Measurements from ENCODE around the gene TRAIP.
A peak's percentile ranks its signal among the peaks of the same experiment; 100 is the strongest.
"Not testable (repeated sequence)": the region's sequence is repeated elsewhere in the genome, so short reads cannot be mapped to it uniquely, and the experiment has no call there.

Gene TRAIP

GRCh38 chr3:49856181-49857005, at the start of gene TRAIP:
TSS of gene TRAIP (minus strand) at chr3:49856564. CDS start at chr3:49856453, 111 bp downstream.
- DNase-seq, result peak; percentile 88 to 95 (median 95)

GRCh38 chr3:49904448-49904847, 48.1 kb upstream of the TRAIP start:
- not testable (repeated sequence) for DNase-seq

- peak in 2 of 3 experiments; percentile 1 to 88 for DNase-seq
These were observed 47.4 kb upstream of the TRAIP start, which contains the start of gene MST1R for GRCh38 chr3:49903451-49904424. TSS of gene MST1R (minus strand) at chr3:49903873. CDS start at chr3:49903609, 264 bp downstream.

GRCh38 chr3:49902511-49903345, 46.4 kb upstream of the TRAIP start:
- no peak for DNase-seq

- DNase-seq, result no peak
These were observed 45.3 kb upstream of the TRAIP start for GRCh38 chr3:49901366-49902339.

GRCh38 chr3:49900491-49901153, 44.3 kb upstream of the TRAIP start:
- DNase-seq, result no peak

- peak in 1 of 3 experiments; percentile 2 for DNase-seq
These were observed 43.5 kb upstream of the TRAIP start for GRCh38 chr3:49899815-49900214.

- no peak for DNase-seq
These were observed 42.6 kb upstream of the TRAIP start for GRCh38 chr3:49898991-49899390.

- DNase-seq, result no peak
These were observed 40.0 kb upstream of the TRAIP start for GRCh38 chr3:49896345-49896744.

- no peak for DNase-seq
These were observed 39.4 kb upstream of the TRAIP start for GRCh38 chr3:49895791-49896190.

GRCh38 chr3:49889296-49889695, 32.9 kb upstream of the TRAIP start:
- DNase-seq, result no peak

- no peak for DNase-seq
These were observed 30.5 kb upstream of the TRAIP start for GRCh38 chr3:49886922-49887265.

- no peak for DNase-seq
These were observed 27.6 kb upstream of the TRAIP start for GRCh38 chr3:49883998-49884397.

- DNase-seq, result no peak
These were observed 25.8 kb upstream of the TRAIP start for GRCh38 chr3:49882166-49882565.

- peak in 1 of 3 experiments; percentile 18 for DNase-seq
These were observed 24.4 kb upstream of the TRAIP start for GRCh38 chr3:49880581-49881315.

GRCh38 chr3:49879721-49880120, 23.4 kb upstream of the TRAIP start:
- DNase-seq, result no peak

- DNase-seq, result no peak
These were observed 22.3 kb upstream of the TRAIP start for GRCh38 chr3:49878686-49879085.

GRCh38 chr3:49877716-49878115, 21.4 kb upstream of the TRAIP start:
- no peak for DNase-seq

GRCh38 chr3:49876567-49876966, 20.2 kb upstream of the TRAIP start:
- no peak for DNase-seq

GRCh38 chr3:49873623-49874022, 17.3 kb upstream of the TRAIP start:
- DNase-seq, result no peak

Measured in NCI-H1417 (cell line).